Measurements from ENCODE around the gene MYCN. TPM values are rescaled to one million over a fixed set of nuclear protein-coding genes. Genes with fewer than 3 reads are reported as not detected.

Gene MYCN
- total RNA-seq, 2 donors from 2014 or later: 0.21 to 0.81 TPM

GRCh38 chr2:15968280-15969178 lies 28.2 kb downstream of the MYCN start:
- Histone ChIP-seq H3K4me3 (no peak overlapping the region), H3K36me3 (no peaks in the 10 kb centered on the region), H3K27me3 (replicated peaks; ENCODE audit: insufficient read depth) (no peaks in the 10 kb centered on the region), H3K4me1 (ENCODE audit: control insufficient read depth in 1 of 2, low read depth in 2 of 2) (no peaks in the 10 kb centered on the region), H3K9me3 (no peaks in the 10 kb centered on the region), H3K27ac (no peak overlapping the region)
- TF ChIP-seq CTCF (IDR thresholded peaks at IDR 0.05): no peak
- DNase-seq (ENCODE audit: low spot score) (no peak), ATAC-seq (ENCODE audit: insufficient number of reproducible peaks, low FRiP score, low read depth) (no peak)

- TF ChIP-seq CTCF (IDR thresholded peaks at IDR 0.05): no peak
- Histone ChIP-seq H3K4me1 (ENCODE audit: control insufficient read depth in 1 of 2, low read depth in 2 of 2) (no peaks in the 10 kb centered on the region), H3K9me3 (no peaks in the 10 kb centered on the region), H3K27ac (no peak overlapping the region), H3K27me3 (replicated peaks; ENCODE audit: insufficient read depth) (no peaks in the 10 kb centered on the region), H3K4me3 (no peak overlapping the region), H3K36me3 (no peaks in the 10 kb centered on the region)
- ATAC-seq (ENCODE audit: insufficient number of reproducible peaks, low FRiP score, low read depth) (no peak), DNase-seq (ENCODE audit: low spot score) (no peak)
Observed at GRCh38 chr2:15969214-15969613, 28.9 kb downstream of the MYCN start.

GRCh38 chr2:15970701-15971100 lies 30.4 kb downstream of the MYCN start:
- no peak for DNase-seq (ENCODE audit: low spot score)
- Histone ChIP-seq H3K4me1 (ENCODE audit: control insufficient read depth in 1 of 2, low read depth in 2 of 2) (no peaks in the 10 kb centered on the region), H3K27ac (no peak overlapping the region), H3K4me3 (no peak overlapping the region), H3K36me3 (no peaks in the 10 kb centered on the region), H3K9me3 (no peaks in the 10 kb centered on the region), H3K27me3 (replicated peaks; ENCODE audit: insufficient read depth) (no peaks in the 10 kb centered on the region)
- ATAC-seq (ENCODE audit: insufficient number of reproducible peaks, low FRiP score, low read depth): no peak
- no peak for TF ChIP-seq CTCF (IDR thresholded peaks at IDR 0.05)

GRCh38 chr2:15971351-15971750 lies 31.0 kb downstream of the MYCN start:
- no peak for TF ChIP-seq CTCF (IDR thresholded peaks at IDR 0.05)
- no peak for DNase-seq (ENCODE audit: low spot score)

GRCh38 chr2:15971831-15972522 lies 31.6 kb downstream of the MYCN start:
- Histone ChIP-seq H3K4me1 (ENCODE audit: control insufficient read depth in 1 of 2, low read depth in 2 of 2) (no peaks in the 10 kb centered on the region), H3K27me3 (replicated peaks; ENCODE audit: insufficient read depth) (no peaks in the 10 kb centered on the region), H3K36me3 (no peaks in the 10 kb centered on the region), H3K27ac (no peak overlapping the region), H3K9me3 (no peaks in the 10 kb centered on the region), H3K4me3 (no peak overlapping the region)
- ATAC-seq (ENCODE audit: insufficient number of reproducible peaks, low FRiP score, low read depth) (no peak), DNase-seq (ENCODE audit: low spot score) (no peak)
- TF ChIP-seq CTCF (IDR thresholded peaks at IDR 0.05): no peak

More at GRCh38 chr2:15971351-15971750, 31.0 kb downstream of the MYCN start:
- Histone ChIP-seq H3K36me3 (no peaks in the 10 kb centered on the region), H3K4me3 (no peak overlapping the region), H3K9me3 (no peaks in the 10 kb centered on the region), H3K4me1 (ENCODE audit: control insufficient read depth in 1 of 2, low read depth in 2 of 2) (no peaks in the 10 kb centered on the region), H3K27ac (no peak overlapping the region), H3K27me3 (replicated peaks; ENCODE audit: insufficient read depth) (no peaks in the 10 kb centered on the region)
- no peak for ATAC-seq (ENCODE audit: insufficient number of reproducible peaks, low FRiP score, low read depth)
